Thyroid gland (tissue), 4 donors: ENCODE measurements around the gene NSMCE1. TPM values are rescaled to one million over a fixed set of nuclear protein-coding genes. Genes with fewer than 3 reads are reported as not detected.
"Not testable (repeated sequence)": the region's sequence is repeated elsewhere in the genome, so short reads cannot be mapped to it uniquely, and the experiment has no call there.

ENCODE experiments used
- DNase-seq, 2 donors: peaks; one replicate each; pipeline ENCODE4 v3.0.0-alpha.2; 2019
- H3K27ac ChIP-seq, 3 donors: fragments of 200-600 bp; sonication (generic); 1 replicate in 2 of 3; 2 replicates in 1 of 3; pipeline ENCODE4 v1.5.1; 2016 to 2019; ENCODE audit warnings: mild to moderate bottlenecking in 1 of 3, moderate library complexity in 1 of 3
- H3K27me3 ChIP-seq: fragments of 200-600 bp; sonication (generic); one replicate; pipeline ENCODE4 v1.5.1; 2019
- H3K36me3 ChIP-seq, 2 donors: fragments of 200-600 bp; sonication (generic); one replicate each; pipeline ENCODE4 v1.5.1; 2016 to 2019
- H3K4me1 ChIP-seq, 2 donors: fragments of 200-600 bp; sonication (generic); one replicate each; pipeline ENCODE4 v1.5.1; 2017 to 2019
- H3K4me3 ChIP-seq, 3 donors: fragments of 200-600 bp; sonication (generic); replicated peaks in 1 of 3; 1 replicate in 2 of 3; 2 replicates in 1 of 3; pipeline ENCODE4 v1.5.1; 2016; ENCODE audit warnings: mild to moderate bottlenecking in 1 of 3
- H3K9me3 ChIP-seq: fragments of 200-600 bp; sonication (generic); one replicate; pipeline ENCODE4 v1.5.1; 2017
- POLR2A ChIP-seq, 2 donors: fragments of 450-650 bp; IDR thresholded peaks; one replicate each; pipeline ENCODE4 v1.6.1; 2017; ENCODE audit warnings: antibody characterized with exemption in 2 of 2, mild to moderate bottlenecking in 2 of 2, moderate library complexity in 1 of 2
- WGBS, 2 donors: methylation state at CpG; one replicate each; pipeline ENCODE4 v1.1.5; 2017; 5-methylcytosine and 5-hydroxymethylcytosine counted together
- intact Hi-C: fragments of 100-400 bp; cut with DNase I; formaldehyde crosslinking; loops from one replicate; pipeline ENCODE4 v1.15.1; 2023
- total RNA-seq, 4 donors: library from RNA; depleted of rRNA; stranded (reverse); fragments of >200 nt; gene quantifications; one replicate each; pipeline ENCODE4 v1.2.3, GENCODE V29; 2016
- TF ChIP-seq, protein P1 (sequence below), 6 experiments: fragments of 200-600 bp in 3 of 6; fragments of 450-650 bp in 3 of 6; sonication (generic) in 3 of 6; IDR thresholded peaks; one replicate each; pipeline ENCODE4 v1.5.1; 2016 to 2019; ENCODE audit warnings: antibody characterized with exemption in 6 of 6, mild to moderate bottlenecking in 2 of 6, inconsistent platforms in 1 of 6, moderate library complexity in 1 of 6

NSMCE1 gene
- total RNA-seq, 4 donors from 2014 or later, result 40.5 to 52.6 (median 48.8) TPM

DNA sequence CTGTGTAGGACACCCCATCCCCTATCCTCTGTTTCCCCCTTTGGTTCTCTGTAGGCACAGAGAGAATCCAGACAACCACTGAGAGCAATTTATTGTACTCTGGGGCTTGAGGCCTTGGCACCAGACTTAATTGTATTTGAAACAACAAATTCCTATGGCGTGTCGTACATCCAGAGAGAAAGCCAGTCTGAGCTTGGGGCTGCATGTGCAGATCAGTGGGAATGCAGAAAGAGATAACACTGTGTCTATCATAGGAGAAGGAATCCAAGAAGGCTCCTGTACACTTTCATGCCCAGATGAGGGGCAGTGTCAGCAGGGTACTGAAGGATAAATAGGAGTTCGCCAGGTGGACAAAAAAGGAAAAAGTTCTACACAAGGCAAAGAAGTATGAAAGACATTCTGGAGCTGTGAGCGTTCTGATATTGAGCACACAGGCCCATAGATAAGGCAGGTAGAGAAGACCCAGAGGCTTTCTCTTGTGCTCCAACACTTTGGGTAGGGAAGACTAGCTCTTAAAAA lies 23.2 kb upstream of the NSMCE1 start:
- Histone ChIP-seq H3K4me3 (no peak overlapping the region), H3K36me3 (no peaks in the 10 kb centered on the region), H3K27ac (no peak overlapping the region), H3K9me3 (no peaks in the 10 kb centered on the region), H3K4me1 (peaks cover 0 to 3% of the 10 kb centered on the region in 2 donors), H3K27me3 (no peaks in the 10 kb centered on the region)
- DNase-seq, result no peak
- TF ChIP-seq POLR2A (IDR thresholded peaks at IDR 0.05), result no peak
- TF ChIP-seq, protein P1, sequence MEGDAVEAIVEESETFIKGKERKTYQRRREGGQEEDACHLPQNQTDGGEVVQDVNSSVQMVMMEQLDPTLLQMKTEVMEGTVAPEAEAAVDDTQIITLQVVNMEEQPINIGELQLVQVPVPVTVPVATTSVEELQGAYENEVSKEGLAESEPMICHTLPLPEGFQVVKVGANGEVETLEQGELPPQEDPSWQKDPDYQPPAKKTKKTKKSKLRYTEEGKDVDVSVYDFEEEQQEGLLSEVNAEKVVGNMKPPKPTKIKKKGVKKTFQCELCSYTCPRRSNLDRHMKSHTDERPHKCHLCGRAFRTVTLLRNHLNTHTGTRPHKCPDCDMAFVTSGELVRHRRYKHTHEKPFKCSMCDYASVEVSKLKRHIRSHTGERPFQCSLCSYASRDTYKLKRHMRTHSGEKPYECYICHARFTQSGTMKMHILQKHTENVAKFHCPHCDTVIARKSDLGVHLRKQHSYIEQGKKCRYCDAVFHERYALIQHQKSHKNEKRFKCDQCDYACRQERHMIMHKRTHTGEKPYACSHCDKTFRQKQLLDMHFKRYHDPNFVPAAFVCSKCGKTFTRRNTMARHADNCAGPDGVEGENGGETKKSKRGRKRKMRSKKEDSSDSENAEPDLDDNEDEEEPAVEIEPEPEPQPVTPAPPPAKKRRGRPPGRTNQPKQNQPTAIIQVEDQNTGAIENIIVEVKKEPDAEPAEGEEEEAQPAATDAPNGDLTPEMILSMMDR (IDR thresholded peaks at IDR 0.05), result no peak
- intact Hi-C loops, result no loop called here
- WGBS, 2 donors, result 90 to 94% methylated on average over 4 of the region's 4 CpGs

GRCh38 chr16:27291106-27291505 lies 22.5 kb upstream of the NSMCE1 start:
- H3K27ac ChIP-seq, result no peak overlapping the region
- no peaks in the 10 kb centered on the region for H3K27me3 ChIP-seq
- DNase-seq, result no peak
- TF ChIP-seq, protein P1 (IDR thresholded peaks at IDR 0.05), result no peak
- TF ChIP-seq POLR2A (IDR thresholded peaks at IDR 0.05), result no peak
- H3K9me3 ChIP-seq, result no peaks in the 10 kb centered on the region
- WGBS, 2 donors, result 79 to 85% methylated on average over 5 of the region's 5 CpGs
- no peak overlapping the region for H3K4me3 ChIP-seq
- H3K36me3 ChIP-seq, result no peaks in the 10 kb centered on the region
- H3K4me1 ChIP-seq, result peaks cover 0 to 6% of the 10 kb centered on the region in 2 donors
- intact Hi-C loops, result no loop called here

GRCh38 chr16:27290562-27290961 lies 22.0 kb upstream of the NSMCE1 start:
- no peak overlapping the region for H3K27ac ChIP-seq

DNA sequence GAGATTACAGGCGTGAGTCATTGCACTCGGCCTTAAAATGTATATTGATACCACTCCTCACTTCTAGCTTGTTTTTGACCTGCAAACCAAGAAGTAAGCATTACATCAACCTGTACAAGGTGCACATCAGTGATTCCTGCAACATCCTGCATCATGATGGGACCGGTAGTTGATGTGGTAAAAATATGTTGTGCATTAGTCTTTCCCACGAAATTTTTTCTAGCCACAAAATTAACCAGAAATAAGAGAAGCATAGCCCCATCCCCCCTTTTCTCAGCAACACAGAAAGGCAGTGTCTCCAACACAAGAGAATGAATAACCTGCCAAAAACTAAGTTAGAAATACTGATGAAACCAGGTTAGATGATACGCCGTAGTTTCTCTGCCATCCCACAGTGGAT lies 21.1 kb upstream of the NSMCE1 start:
- WGBS, 2 donors, result 78 to 87% methylated on average over 6 of the region's 6 CpGs
- no peak overlapping the region for H3K4me3 ChIP-seq
- TF ChIP-seq, protein P1 (IDR thresholded peaks at IDR 0.05), result no peak
- TF ChIP-seq POLR2A (IDR thresholded peaks at IDR 0.05), result no peak
- H3K36me3 ChIP-seq, result no peaks in the 10 kb centered on the region
- H3K27ac ChIP-seq, result no peak overlapping the region
- intact Hi-C loops, result no loop called here
- no peak for DNase-seq
- H3K9me3 ChIP-seq, result no peaks in the 10 kb centered on the region
- peaks cover 0 to 6% of the 10 kb centered on the region in 2 donors for H3K4me1 ChIP-seq
- H3K27me3 ChIP-seq, result no peaks in the 10 kb centered on the region

More at GRCh38 chr16:27290562-27290961, 22.0 kb upstream of the NSMCE1 start:
- H3K4me1 ChIP-seq, result peaks cover 0 to 6% of the 10 kb centered on the region in 2 donors
- TF ChIP-seq, protein P1 (IDR thresholded peaks at IDR 0.05), result no peak
- TF ChIP-seq POLR2A (IDR thresholded peaks at IDR 0.05), result no peak
- H3K27me3 ChIP-seq, result no peaks in the 10 kb centered on the region
- H3K4me3 ChIP-seq, result no peak overlapping the region
- DNase-seq, result no peak
- intact Hi-C loops, result no loop called here
- no peaks in the 10 kb centered on the region for H3K9me3 ChIP-seq
- H3K36me3 ChIP-seq, result no peaks in the 10 kb centered on the region

- H3K27ac ChIP-seq, H3K4me3 ChIP-seq, H3K9me3 ChIP-seq, H3K36me3 ChIP-seq, H3K27me3 ChIP-seq, H3K4me1 ChIP-seq, intact Hi-C loops, DNase-seq: not testable (repeated sequence)
- 79 to 97% methylated on average over 6 of the region's 6 CpGs for WGBS, 2 donors
These were observed 19.7 kb upstream of the NSMCE1 start for GRCh38 chr16:27288313-27288712.

- 89 to 92% methylated on average over 11 of the region's 11 CpGs for WGBS, 2 donors
These were observed 19.3 kb upstream of the NSMCE1 start for GRCh38 chr16:27287887-27288286.

More at GRCh38 chr16:27287887-27288286, 19.3 kb upstream of the NSMCE1 start:
- Histone ChIP-seq H3K36me3 (no peaks in the 10 kb centered on the region), H3K4me1 (peaks cover 0 to 6% of the 10 kb centered on the region in 2 donors), H3K9me3 (no peaks in the 10 kb centered on the region), H3K27ac (no peak overlapping the region), H3K27me3 (no peaks in the 10 kb centered on the region), H3K4me3 (no peak overlapping the region)
- TF ChIP-seq, protein P1 (IDR thresholded peaks at IDR 0.05), result no peak
- TF ChIP-seq POLR2A (IDR thresholded peaks at IDR 0.05), result no peak
- no peak for DNase-seq
- intact Hi-C loops, result no loop called here
